Stimulated activated naive CD8-positive, alpha-beta T cell treated with anti-CD3 and anti-CD28 coated beads, Interleukin-15, Interleukin-2, amounts not matched to agents 100 ng/mL and 50 ng/mL, for 24 hours (primary cell): ENCODE measurements around the gene HOXD4.
A peak's percentile ranks its signal among the peaks of the same experiment; 100 is the strongest.

ENCODE experiments used
- H3K27ac Mint-ChIP-seq: one replicate; pipeline ENCODE4 v1.8.0; 2021; ENCODE audit warnings: mild to moderate bottlenecking, mixed read lengths
- H3K27me3 Mint-ChIP-seq: one replicate; pipeline ENCODE4 v1.8.0; 2021; ENCODE audit warnings: mixed read lengths
- H3K36me3 Mint-ChIP-seq: one replicate; pipeline ENCODE4 v1.8.0; 2021; ENCODE audit warnings: low read depth, mixed read lengths
- H3K4me1 Mint-ChIP-seq: one replicate; pipeline ENCODE4 v1.8.0; 2021; ENCODE audit warnings: low read depth, mixed read lengths
- H3K4me3 Mint-ChIP-seq: one replicate; pipeline ENCODE4 v1.8.0; 2021; ENCODE audit warnings: mild to moderate bottlenecking, mixed read lengths
- H3K9me3 Mint-ChIP-seq: one replicate; pipeline ENCODE4 v1.8.0; 2021; ENCODE audit warnings: mixed read lengths

The HOXD4 gene

GRCh38 chr2:176152350-176153181 is 1.2 kb downstream of the HOXD4 start:
- Mint-ChIP-seq H3K27ac (no peak overlapping the region), H3K36me3 (no peaks in the 10 kb centered on the region), H3K4me1 (peaks cover 6% of the 10 kb centered on the region)

GRCh38 chr2:176154576-176155252 is 3.4 kb downstream of the HOXD4 start:
- Mint-ChIP-seq H3K9me3 (no peaks in the 10 kb centered on the region), H3K27me3 (peaks cover 85% of the 10 kb centered on the region), H3K4me1 (peaks cover 11% of the 10 kb centered on the region), H3K27ac (no peak overlapping the region), H3K4me3 (no peak overlapping the region), H3K36me3 (no peaks in the 10 kb centered on the region)

More at GRCh38 chr2:176152350-176153181, 1.2 kb downstream of the HOXD4 start:
- Mint-ChIP-seq H3K4me3 (no peak overlapping the region), H3K9me3 (no peaks in the 10 kb centered on the region), H3K27me3 (peaks cover 87% of the 10 kb centered on the region)

- Mint-ChIP-seq H3K9me3 (no peaks in the 10 kb centered on the region), H3K4me3 (no peak overlapping the region), H3K36me3 (no peaks in the 10 kb centered on the region), H3K27ac (no peak overlapping the region), H3K4me1 (peaks cover 11% of the 10 kb centered on the region), H3K27me3 (peaks cover 81% of the 10 kb centered on the region)
Observed at GRCh38 chr2:176155356-176156044, 4.2 kb downstream of the HOXD4 start.

- Mint-ChIP-seq H3K36me3 (no peaks in the 10 kb centered on the region), H3K4me1 (peaks cover 11% of the 10 kb centered on the region), H3K27ac (no peak overlapping the region), H3K27me3 (peaks cover 80% of the 10 kb centered on the region), H3K4me3 (no peak overlapping the region), H3K9me3 (no peaks in the 10 kb centered on the region)
Observed at GRCh38 chr2:176156301-176156806, 5.0 kb downstream of the HOXD4 start.

GRCh38 chr2:176156807-176157498 is 5.6 kb downstream of the HOXD4 start, which contains the start of gene HOXD3:
TSS of gene HOXD3 (plus strand) at chr2:176157307. CDS start at chr2:176169115, 11,808 bp downstream.
- Mint-ChIP-seq H3K36me3 (no peaks in the 10 kb centered on the region), H3K9me3 (no peaks in the 10 kb centered on the region), H3K4me3 (peak within 1 kb of the TSS; percentile 63), H3K4me1 (peaks cover 11% of the 10 kb centered on the region), H3K27ac (no peak within 1 kb of the TSS), H3K27me3 (peaks cover 84% of the 10 kb centered on the region)

- Mint-ChIP-seq H3K27ac (no peak overlapping the region), H3K9me3 (no peaks in the 10 kb centered on the region), H3K27me3 (peaks cover 87% of the 10 kb centered on the region), H3K4me3 (peak overlapping the region; percentile 63), H3K36me3 (no peaks in the 10 kb centered on the region), H3K4me1 (peaks cover 11% of the 10 kb centered on the region)
Observed at GRCh38 chr2:176157499-176158185, 6.3 kb downstream of the HOXD4 start.

GRCh38 chr2:176158186-176158591 is 6.8 kb downstream of the HOXD4 start:
- Mint-ChIP-seq H3K4me1 (peaks cover 11% of the 10 kb centered on the region), H3K27ac (no peak overlapping the region), H3K9me3 (no peaks in the 10 kb centered on the region), H3K27me3 (peaks cover 85% of the 10 kb centered on the region), H3K36me3 (no peaks in the 10 kb centered on the region), H3K4me3 (peak overlapping the region; percentile 23)

- H3K4me1 Mint-ChIP-seq = peaks cover 15% of the 10 kb centered on the region
- peak overlapping the region; percentile 36 for H3K27ac Mint-ChIP-seq
- H3K4me3 Mint-ChIP-seq = no peak overlapping the region
- peaks cover 5% of the 10 kb centered on the region for H3K9me3 Mint-ChIP-seq
- H3K36me3 Mint-ChIP-seq = peaks cover 4% of the 10 kb centered on the region
- peaks cover 88% of the 10 kb centered on the region for H3K27me3 Mint-ChIP-seq
Observed at GRCh38 chr2:176158855-176159662, 7.7 kb downstream of the HOXD4 start.

GRCh38 chr2:176159663-176160250 is 8.4 kb downstream of the HOXD4 start:
- Mint-ChIP-seq H3K27me3 (peaks cover 88% of the 10 kb centered on the region), H3K36me3 (peaks cover 8% of the 10 kb centered on the region), H3K9me3 (peaks cover 8% of the 10 kb centered on the region), H3K27ac (no peak overlapping the region), H3K4me1 (peaks cover 18% of the 10 kb centered on the region), H3K4me3 (no peak overlapping the region)

GRCh38 chr2:176160251-176160985 is 9.1 kb downstream of the HOXD4 start:
- peaks cover 8% of the 10 kb centered on the region for H3K9me3 Mint-ChIP-seq
- H3K4me3 Mint-ChIP-seq = no peak overlapping the region
- H3K27me3 Mint-ChIP-seq = peaks cover 88% of the 10 kb centered on the region
- peaks cover 18% of the 10 kb centered on the region for H3K4me1 Mint-ChIP-seq
- H3K36me3 Mint-ChIP-seq = peaks cover 8% of the 10 kb centered on the region
- H3K27ac Mint-ChIP-seq = no peak overlapping the region

GRCh38 chr2:176160986-176161824 is 9.9 kb downstream of the HOXD4 start:
- H3K4me3 Mint-ChIP-seq = no peak overlapping the region
- no peak overlapping the region for H3K27ac Mint-ChIP-seq
- peaks cover 18% of the 10 kb centered on the region for H3K4me1 Mint-ChIP-seq
- peaks cover 8% of the 10 kb centered on the region for H3K9me3 Mint-ChIP-seq
- peaks cover 88% of the 10 kb centered on the region for H3K27me3 Mint-ChIP-seq
- peaks cover 8% of the 10 kb centered on the region for H3K36me3 Mint-ChIP-seq
